HepG2 (cell line): Measurements from ENCODE around the gene PNKD. TPM values are rescaled to one million over a fixed set of nuclear protein-coding genes. Genes with fewer than 3 reads are reported as not detected.

ENCODE experiments used
- CREBL2 ChIP-seq: sonication (generic); formaldehyde crosslinking; IDR thresholded peaks from 2 replicates; pipeline ENCODE4 v1.8.1; 2023; ENCODE audit warnings: missing genetic modification reagents, mild to moderate bottlenecking, borderline replicate concordance
- JARID2 ChIP-seq: sonication (generic); formaldehyde crosslinking; IDR thresholded peaks from 2 replicates; pipeline ENCODE4 v1.8.1; 2023; ENCODE audit warnings: missing genetic modification reagents, inconsistent platforms; ENCODE audit not compliant: insufficient replicate concordance
- MAFK ChIP-seq, 2 experiments: IDR thresholded peaks in 1 of 2; conservative IDR thresholded peaks in 1 of 2; 2 replicates each; pipeline ENCODE4 v1.6.1; 2011; ENCODE audit warnings: improper control_type of control experiment in 2 of 2, low read length in 2 of 2
- MBNL3 ChIP-seq: fragments of 250-450 bp; sonication (Bioruptor Pico); conservative IDR thresholded peaks from 2 replicates; pipeline ENCODE4 v1.8.0; 2022; ENCODE audit warnings: mild to moderate bottlenecking, inconsistent platforms
- NFIB ChIP-seq: sonication (generic); formaldehyde crosslinking; IDR thresholded peaks from 2 replicates; pipeline ENCODE4 v1.9.0; 2021; ENCODE audit warnings: missing genetic modification reagents, mild to moderate bottlenecking, borderline replicate concordance
- NFKBIZ ChIP-seq: IDR thresholded peaks from 2 replicates; pipeline ENCODE4 v1.6.1; 2018; ENCODE audit warnings: missing genetic modification reagents, missing compliant biosample characterization
- NR2F1 ChIP-seq, 2 experiments: fragments of 450-650 bp in 1 of 2; formaldehyde crosslinking in 1 of 2; IDR thresholded peaks; 2 replicates each; pipeline versions ENCODE4 v1.5.0 to v1.6.1; 2016 to 2020; ENCODE audit warnings: mild to moderate bottlenecking in 1 of 2, missing compliant biosample characterization in 1 of 2, missing genetic modification reagents in 1 of 2, moderate library complexity in 1 of 2
- RFX5 ChIP-seq: IDR thresholded peaks from 2 replicates; pipeline ENCODE4 v1.6.1; 2011; ENCODE audit warnings: low read depth, low read length, improper control_type of control experiment
- RXRA ChIP-seq: sonication (generic); formaldehyde crosslinking; IDR thresholded peaks from 2 replicates; pipeline ENCODE4 v1.5.1; 2020; ENCODE audit warnings: missing genetic modification reagents
- SIN3A ChIP-seq: IDR thresholded peaks from 2 replicates; pipeline ENCODE4 v1.6.1; 2011; ENCODE audit warnings: low read depth, mild to moderate bottlenecking, control low read depth, low read length, borderline replicate concordance
- SMAD9 ChIP-seq: sonication (generic); formaldehyde crosslinking; IDR thresholded peaks from 2 replicates; pipeline ENCODE4 v1.5.1; 2020; ENCODE audit warnings: mild to moderate bottlenecking, missing genetic modification reagents
- TEAD2 ChIP-seq: sonication (generic); formaldehyde crosslinking; IDR thresholded peaks from 2 replicates; pipeline ENCODE4 v1.9.0; 2021; ENCODE audit warnings: missing genetic modification reagents
- ZBTB21 ChIP-seq: sonication (generic); formaldehyde crosslinking; IDR thresholded peaks from 2 replicates; pipeline ENCODE4 v1.4.0; 2020; ENCODE audit warnings: missing genetic modification reagents
- ZBTB3 ChIP-seq: sonication (generic); formaldehyde crosslinking; IDR thresholded peaks from 2 replicates; pipeline ENCODE4 v1.4.0; 2020; ENCODE audit warnings: low read depth, mild to moderate bottlenecking, moderate library complexity, missing genetic modification reagents, borderline replicate concordance
- ZFP62 ChIP-seq: sonication (generic); formaldehyde crosslinking; IDR thresholded peaks from 2 replicates; pipeline ENCODE4 v1.4.0; 2020; ENCODE audit warnings: missing genetic modification reagents
- ZHX2 ChIP-seq, 2 experiments: sonication (generic) in 1 of 2; formaldehyde crosslinking in 1 of 2; IDR thresholded peaks; 2 replicates each; pipeline versions ENCODE4 v1.6.1 to v1.9.0; 2014 to 2022; ENCODE audit warnings: antibody characterized with exemption in 1 of 2, borderline replicate concordance in 1 of 2, inconsistent platforms in 1 of 2, low read depth in 1 of 2, missing genetic modification reagents in 1 of 2
- ZKSCAN1 ChIP-seq: fragments of 150-350 bp; IDR thresholded peaks from 2 replicates; pipeline ENCODE4 v1.6.1; 2014; ENCODE audit warnings: low read length
- ZKSCAN8 ChIP-seq: IDR thresholded peaks from 2 replicates; pipeline ENCODE4 v1.6.1; 2016; ENCODE audit warnings: borderline replicate concordance, missing genetic modification reagents, missing compliant biosample characterization
- ZNF563 ChIP-seq: sonication (generic); formaldehyde crosslinking; IDR thresholded peaks from 2 replicates; pipeline ENCODE4 v1.8.0; 2022; ENCODE audit warnings: mild to moderate bottlenecking, moderate library complexity, missing genetic modification reagents
- ZNF616 ChIP-seq: sonication (generic); formaldehyde crosslinking; IDR thresholded peaks from 2 replicates; pipeline ENCODE4 v1.5.0; 2020; ENCODE audit warnings: low read depth, mild to moderate bottlenecking, missing genetic modification reagents
- ZSCAN31 ChIP-seq: sonication (generic); formaldehyde crosslinking; IDR thresholded peaks from 2 replicates; pipeline ENCODE4 v1.5.0; 2020; ENCODE audit warnings: low read depth, mild to moderate bottlenecking, missing genetic modification reagents
- polyA plus RNA-seq, 8 experiments: library from polyadenylated mRNA; depleted of rRNA in 3 of 8; stranded (reverse) in 7 of 8; unstranded in 1 of 8; fragments of >200 nt; fragmentation: Illumina TruSeq in 4 of 8; extraction: Trizol in 4 of 8; gene quantifications; 2 replicates each; pipeline versions ENCODE4 v1.2.1 to v1.2.3, GENCODE V29; 2011 to 2016; ENCODE audit warnings: low read depth in 4 of 8, missing spikeins in 1 of 8, mixed read lengths in 1 of 8; ENCODE audit not compliant: insufficient read depth in 1 of 8
- total RNA-seq, 5 experiments: library from RNA; depleted of rRNA; stranded (reverse); fragments of >200 nt; fragmentation: Illumina TruSeq; extraction: Trizol; gene quantifications; 2 replicates each; pipeline ENCODE4 v1.2.3, GENCODE V29; 2016; ENCODE audit warnings: low read depth in 1 of 5

PNKD gene
- total and polyA plus RNA-seq, 2 of the 13 experiments (the other 11 are each of a cell fraction or from before 2014, with no cell fraction given), result 55.9 to 80.4 TPM

- no peak for TF ChIP-seq JARID2 (CRISPR knock-in tag)
- no peak for TF ChIP-seq MAFK (conservative IDR thresholded peaks at IDR 0.05 in 1 of 2, IDR thresholded peaks at IDR 0.05 in 1 of 2; ENCODE audit: low read length in 2 of 2)
- peak; percentile 53; the same call in 1 of the 2 replicates for TF ChIP-seq ZNF616 (CRISPR knock-in tag)
- no peak for TF ChIP-seq NFKBIZ (CRISPR knock-in tag)
- peak; percentile 21; the same call in 1 of the 2 replicates for TF ChIP-seq ZKSCAN8 (CRISPR knock-in tag)
- TF ChIP-seq ZSCAN31 (CRISPR knock-in tag), result 0 out of 2 replicates have a peak, but pooled peaks have one; percentile 72
- TF ChIP-seq MBNL3, result no peak
- no peak for TF ChIP-seq CREBL2 (CRISPR knock-in tag)
- no peak; the same call in 1 of the 2 replicates for TF ChIP-seq RFX5
- peak; percentile 78; the same call in 1 of the 2 replicates for TF ChIP-seq RXRA (CRISPR knock-in tag)
- no peak for TF ChIP-seq ZBTB3 (CRISPR knock-in tag)
- TF ChIP-seq ZNF563 (CRISPR knock-in tag), result peak; percentile 50; the same call in 1 of the 2 replicates
- TF ChIP-seq TEAD2 (CRISPR knock-in tag), result no peak
- no peak for TF ChIP-seq ZFP62 (CRISPR knock-in tag)
- no peak for TF ChIP-seq ZBTB21 (CRISPR knock-in tag)
- TF ChIP-seq SMAD9 (CRISPR knock-in tag), result no peak
- TF ChIP-seq ZKSCAN1, result no peak
- 0 out of 2 replicates have a peak, but pooled peaks have one; percentile 68 for TF ChIP-seq SIN3A
- no peak for TF ChIP-seq ZHX2 (IDR thresholded peaks at IDR 0.05; ENCODE audit: low read depth)
- TF ChIP-seq ZHX2 (CRISPR knock-in tag; IDR thresholded peaks at IDR 0.05; ENCODE audit: borderline replicate concordance), result 0 out of 2 replicates have a peak, but pooled peaks have one; percentile 67
- peak in 1 of 2 experiments; percentile 61; a peak in 2 of 4 replicates for TF ChIP-seq NR2F1 (CRISPR knock-in tag; IDR thresholded peaks at IDR 0.05)
- TF ChIP-seq NFIB (CRISPR knock-in tag), result no peak; the same call in none of the 2 replicates
Measured at GRCh38 chr2:218322768-218323525, 52.6 kb downstream of the PNKD start (continued).
